ENCODE results near the gene ZDHHC12. TPM values are rescaled to one million over a fixed set of nuclear protein-coding genes. Genes with fewer than 3 reads are reported as not detected.

The ZDHHC12 gene
- total RNA-seq, 2 donors from 2014 or later: 37.0 to 70.3 TPM

GRCh38 chr9:128757602-128758001 lies 33.7 kb upstream of the ZDHHC12 start:
- ATAC-seq (ENCODE audit: insufficient number of reproducible peaks, low FRiP score, low read depth) (no peak), DNase-seq (ENCODE audit: low spot score) (no peak)
- H3K27ac ChIP-seq: no peak overlapping the region
- no peaks in the 10 kb centered on the region for H3K9me3 ChIP-seq
- no peaks in the 10 kb centered on the region for H3K27me3 ChIP-seq (replicated peaks; ENCODE audit: insufficient read depth)
- H3K4me1 ChIP-seq (ENCODE audit: control insufficient read depth in 1 of 2, low read depth in 2 of 2): no peaks in the 10 kb centered on the region
- no peak overlapping the region for H3K4me3 ChIP-seq
- TF ChIP-seq CTCF (IDR thresholded peaks at IDR 0.05): no peak
- peaks cover 11% of the 10 kb centered on the region for H3K36me3 ChIP-seq

GRCh38 chr9:128753627-128754026 lies 29.7 kb upstream of the ZDHHC12 start:
- Histone ChIP-seq H3K9me3 (no peaks in the 10 kb centered on the region), H3K4me3 (no peak overlapping the region), H3K36me3 (peaks cover 33% of the 10 kb centered on the region), H3K27me3 (replicated peaks; ENCODE audit: insufficient read depth) (no peaks in the 10 kb centered on the region), H3K4me1 (ENCODE audit: control insufficient read depth in 1 of 2, low read depth in 2 of 2) (no peaks in the 10 kb centered on the region), H3K27ac (no peak overlapping the region)
- DNase-seq (ENCODE audit: low spot score): no peak
- no peak for ATAC-seq (ENCODE audit: insufficient number of reproducible peaks, low FRiP score, low read depth)
- TF ChIP-seq CTCF (IDR thresholded peaks at IDR 0.05): no peak

- ATAC-seq (ENCODE audit: insufficient number of reproducible peaks, low FRiP score, low read depth): no peak
These were observed 27.1 kb upstream of the ZDHHC12 start for GRCh38 chr9:128750926-128751595.

GRCh38 chr9:128747241-128747640 lies 23.3 kb upstream of the ZDHHC12 start:
- Histone ChIP-seq H3K27me3 (replicated peaks; ENCODE audit: insufficient read depth) (no peaks in the 10 kb centered on the region), H3K4me3 (no peak overlapping the region), H3K4me1 (ENCODE audit: control insufficient read depth in 1 of 2, low read depth in 2 of 2) (no peaks in the 10 kb centered on the region), H3K9me3 (no peaks in the 10 kb centered on the region), H3K27ac (no peak overlapping the region), H3K36me3 (peaks cover 31% of the 10 kb centered on the region)
- ATAC-seq (ENCODE audit: insufficient number of reproducible peaks, low FRiP score, low read depth): no peak
- no peak for TF ChIP-seq CTCF (IDR thresholded peaks at IDR 0.05)
- no peak for DNase-seq (ENCODE audit: low spot score)

More at GRCh38 chr9:128750926-128751595, 27.1 kb upstream of the ZDHHC12 start:
- Histone ChIP-seq H3K4me3 (no peak overlapping the region), H3K4me1 (ENCODE audit: control insufficient read depth in 1 of 2, low read depth in 2 of 2) (no peaks in the 10 kb centered on the region), H3K36me3 (peaks cover 40% of the 10 kb centered on the region), H3K27me3 (replicated peaks; ENCODE audit: insufficient read depth) (no peaks in the 10 kb centered on the region), H3K9me3 (no peaks in the 10 kb centered on the region), H3K27ac (no peak overlapping the region)
- no peak for DNase-seq (ENCODE audit: low spot score)
- no peak for TF ChIP-seq CTCF (IDR thresholded peaks at IDR 0.05)

GRCh38 chr9:128743421-128743820 lies 19.5 kb upstream of the ZDHHC12 start:
- TF ChIP-seq CTCF (IDR thresholded peaks at IDR 0.05): no peak
- no peak for ATAC-seq (ENCODE audit: insufficient number of reproducible peaks, low FRiP score, low read depth)
- Histone ChIP-seq H3K4me1 (ENCODE audit: control insufficient read depth in 1 of 2, low read depth in 2 of 2) (no peaks in the 10 kb centered on the region), H3K27me3 (replicated peaks; ENCODE audit: insufficient read depth) (no peaks in the 10 kb centered on the region), H3K27ac (no peak overlapping the region), H3K36me3 (peaks cover 36% of the 10 kb centered on the region), H3K9me3 (no peaks in the 10 kb centered on the region), H3K4me3 (no peak overlapping the region)
- no peak for DNase-seq (ENCODE audit: low spot score)

Measured in thoracic aorta (tissue), 2 donors.